ENCODE results near the gene RPL9.
"Not testable (repeated sequence)": the region's sequence is repeated elsewhere in the genome, so short reads cannot be mapped to it uniquely, and the experiment has no call there.

RPL9 gene

GRCh38 chr4:39466747-39467146, 8.0 kb upstream of the RPL9 start:
- no peak for DNase-seq (ENCODE audit: low read depth)
- no peak overlapping the region for H3K4me3 ChIP-seq (ENCODE audit: control insufficient read depth, low read depth, low read length)
- TF ChIP-seq, protein P1, sequence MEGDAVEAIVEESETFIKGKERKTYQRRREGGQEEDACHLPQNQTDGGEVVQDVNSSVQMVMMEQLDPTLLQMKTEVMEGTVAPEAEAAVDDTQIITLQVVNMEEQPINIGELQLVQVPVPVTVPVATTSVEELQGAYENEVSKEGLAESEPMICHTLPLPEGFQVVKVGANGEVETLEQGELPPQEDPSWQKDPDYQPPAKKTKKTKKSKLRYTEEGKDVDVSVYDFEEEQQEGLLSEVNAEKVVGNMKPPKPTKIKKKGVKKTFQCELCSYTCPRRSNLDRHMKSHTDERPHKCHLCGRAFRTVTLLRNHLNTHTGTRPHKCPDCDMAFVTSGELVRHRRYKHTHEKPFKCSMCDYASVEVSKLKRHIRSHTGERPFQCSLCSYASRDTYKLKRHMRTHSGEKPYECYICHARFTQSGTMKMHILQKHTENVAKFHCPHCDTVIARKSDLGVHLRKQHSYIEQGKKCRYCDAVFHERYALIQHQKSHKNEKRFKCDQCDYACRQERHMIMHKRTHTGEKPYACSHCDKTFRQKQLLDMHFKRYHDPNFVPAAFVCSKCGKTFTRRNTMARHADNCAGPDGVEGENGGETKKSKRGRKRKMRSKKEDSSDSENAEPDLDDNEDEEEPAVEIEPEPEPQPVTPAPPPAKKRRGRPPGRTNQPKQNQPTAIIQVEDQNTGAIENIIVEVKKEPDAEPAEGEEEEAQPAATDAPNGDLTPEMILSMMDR (conservative IDR thresholded peaks at IDR 0.05; ENCODE audit: control insufficient read depth, insufficient read depth, low read depth, low read length), result no peak

DNA sequence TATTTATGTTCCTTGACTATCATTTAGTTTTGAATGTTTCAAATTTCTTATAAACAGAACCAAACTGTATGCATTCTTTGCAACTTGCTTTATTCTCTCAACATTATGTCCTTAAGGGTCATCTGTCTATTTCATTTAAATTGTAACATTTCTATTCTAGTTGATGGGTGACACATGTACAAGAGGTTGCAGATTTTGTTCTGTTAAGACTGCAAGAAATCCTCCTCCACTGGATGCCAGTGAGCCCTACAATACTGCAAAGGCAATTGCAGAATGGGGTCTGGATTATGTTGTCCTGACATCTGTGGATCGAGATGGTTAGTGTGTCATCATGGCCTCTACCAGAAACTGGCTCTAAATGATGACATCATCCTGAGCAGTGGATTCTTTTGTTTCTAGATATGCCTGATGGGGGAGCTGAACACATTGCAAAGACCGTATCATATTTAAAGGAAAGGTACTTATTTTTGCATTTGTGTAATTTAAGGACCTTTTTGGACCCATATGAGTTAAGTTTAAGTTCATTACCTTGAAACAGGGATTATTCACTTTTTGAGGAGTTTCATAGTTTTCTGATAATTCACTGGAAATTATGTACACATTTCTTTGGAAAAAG, 6.3 kb upstream of the RPL9 start:
- peak; percentile 93 for DNase-seq (ENCODE audit: low read depth)
- no peak overlapping the region for H3K4me3 ChIP-seq (ENCODE audit: control insufficient read depth, low read depth, low read length)
- TF ChIP-seq, protein P1 (conservative IDR thresholded peaks at IDR 0.05; ENCODE audit: control insufficient read depth, insufficient read depth, low read depth, low read length), result peak; percentile 32

DNA sequence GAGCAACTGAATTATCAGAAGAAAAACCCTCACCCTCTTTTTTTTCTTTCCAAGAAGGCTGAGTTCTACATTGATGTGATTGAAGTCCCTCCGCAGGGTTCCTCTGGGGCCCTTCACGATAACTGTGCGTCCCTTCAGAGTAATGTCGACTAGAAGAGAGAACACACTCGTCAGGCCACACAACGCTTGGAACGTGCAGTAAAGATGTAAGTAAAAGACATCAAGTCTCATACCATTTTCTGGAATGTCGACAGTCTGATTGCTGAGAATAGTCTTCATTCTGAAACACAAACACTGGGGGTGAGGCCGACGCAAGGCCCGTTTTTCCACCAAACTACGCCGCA, 589 bp downstream of the RPL9 start:
- not testable (repeated sequence) for DNase-seq (ENCODE audit: low read depth)
- peak overlapping the region; percentile 82 for H3K4me3 ChIP-seq (ENCODE audit: control insufficient read depth, low read depth, low read length)

DNA sequence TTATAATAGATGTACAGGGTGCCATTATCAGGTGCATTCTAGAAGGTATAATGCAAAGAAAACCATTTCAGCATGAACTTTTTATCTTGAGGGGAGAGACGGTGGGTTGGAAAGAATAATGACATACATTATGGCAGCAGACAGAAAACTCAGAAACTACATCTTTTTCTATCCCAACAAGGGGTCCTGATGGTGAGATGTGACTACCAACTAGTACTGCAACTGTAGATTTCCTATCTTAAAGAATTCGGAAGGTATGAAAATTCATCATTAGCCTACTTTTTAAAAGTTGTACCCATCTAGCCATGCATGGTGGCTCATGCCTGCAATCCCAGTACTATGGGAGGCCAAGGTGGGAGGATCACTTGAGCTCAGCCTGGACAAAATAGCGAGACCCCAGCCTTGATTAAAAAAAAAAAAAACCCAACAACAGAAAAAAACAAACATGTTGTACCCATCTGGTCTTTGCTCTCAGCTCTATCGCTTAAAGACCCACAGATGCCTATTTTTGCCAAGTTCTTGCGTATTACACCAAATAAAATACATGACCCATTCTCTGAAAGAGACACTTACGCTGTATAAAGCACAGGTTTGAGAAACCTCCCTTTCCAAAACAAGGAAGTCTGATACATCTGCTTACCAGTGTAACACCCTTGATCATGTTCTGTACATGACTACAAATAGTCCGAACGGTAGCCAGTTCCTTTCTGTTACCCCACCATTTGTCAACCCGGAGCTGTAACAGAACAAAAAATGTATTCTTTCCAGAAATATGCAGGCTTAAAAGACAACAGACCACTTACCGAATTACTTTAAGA, 1.6 kb downstream of the RPL9 start:
- H3K4me3 ChIP-seq (ENCODE audit: control insufficient read depth, low read depth, low read length), result peak overlapping the region; percentile 82
- DNase-seq (ENCODE audit: low read depth), result no peak
- TF ChIP-seq, protein P1 (conservative IDR thresholded peaks at IDR 0.05; ENCODE audit: control insufficient read depth, insufficient read depth, low read depth, low read length), result no peak

DNA sequence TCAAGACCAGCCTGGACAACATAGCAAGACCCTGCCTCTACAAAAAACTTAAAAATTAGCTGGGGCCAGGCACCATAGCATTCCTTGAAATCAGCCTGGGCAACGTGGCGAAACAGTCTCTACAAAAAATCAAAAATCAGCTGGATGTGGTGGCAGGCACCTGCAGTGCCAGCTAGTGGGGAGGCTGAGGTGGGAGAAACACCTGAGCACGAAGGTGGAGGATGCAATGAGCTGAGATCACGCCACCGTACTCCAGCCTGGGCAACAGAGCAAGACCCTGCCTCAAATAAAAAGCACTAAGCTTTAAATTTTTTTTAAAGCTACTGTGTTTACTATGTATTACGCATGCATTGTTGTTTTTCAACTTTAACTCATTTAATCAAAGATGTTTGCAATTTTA, 3.2 kb downstream of the RPL9 start:
- no peak overlapping the region for H3K4me3 ChIP-seq (ENCODE audit: control insufficient read depth, low read depth, low read length)
- TF ChIP-seq, protein P1 (conservative IDR thresholded peaks at IDR 0.05; ENCODE audit: control insufficient read depth, insufficient read depth, low read depth, low read length), result no peak
- no peak for DNase-seq (ENCODE audit: low read depth)

DNA sequence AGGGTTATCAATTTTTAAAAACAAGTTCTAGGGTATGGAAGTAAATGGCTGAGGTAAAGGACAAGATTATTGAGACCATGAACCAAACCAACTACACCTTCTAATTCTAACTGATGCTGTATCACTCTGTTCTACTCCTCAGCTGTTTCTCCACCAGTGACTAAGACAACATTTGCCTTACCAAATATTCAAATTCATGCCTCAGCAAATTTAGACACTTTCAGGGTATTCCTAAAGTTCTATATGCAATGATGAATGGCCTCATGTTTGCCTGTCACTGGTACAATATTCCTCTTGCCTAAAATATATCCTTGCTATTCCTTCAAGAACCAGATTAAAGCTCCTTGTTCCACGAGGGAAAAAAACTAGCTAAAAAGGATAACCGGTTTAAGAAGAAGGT, 5.0 kb downstream of the RPL9 start:
- TF ChIP-seq, protein P1 (conservative IDR thresholded peaks at IDR 0.05; ENCODE audit: control insufficient read depth, insufficient read depth, low read depth, low read length), result no peak
- DNase-seq (ENCODE audit: low read depth), result no peak
- H3K4me3 ChIP-seq (ENCODE audit: control insufficient read depth, low read depth, low read length), result no peak overlapping the region

DNA sequence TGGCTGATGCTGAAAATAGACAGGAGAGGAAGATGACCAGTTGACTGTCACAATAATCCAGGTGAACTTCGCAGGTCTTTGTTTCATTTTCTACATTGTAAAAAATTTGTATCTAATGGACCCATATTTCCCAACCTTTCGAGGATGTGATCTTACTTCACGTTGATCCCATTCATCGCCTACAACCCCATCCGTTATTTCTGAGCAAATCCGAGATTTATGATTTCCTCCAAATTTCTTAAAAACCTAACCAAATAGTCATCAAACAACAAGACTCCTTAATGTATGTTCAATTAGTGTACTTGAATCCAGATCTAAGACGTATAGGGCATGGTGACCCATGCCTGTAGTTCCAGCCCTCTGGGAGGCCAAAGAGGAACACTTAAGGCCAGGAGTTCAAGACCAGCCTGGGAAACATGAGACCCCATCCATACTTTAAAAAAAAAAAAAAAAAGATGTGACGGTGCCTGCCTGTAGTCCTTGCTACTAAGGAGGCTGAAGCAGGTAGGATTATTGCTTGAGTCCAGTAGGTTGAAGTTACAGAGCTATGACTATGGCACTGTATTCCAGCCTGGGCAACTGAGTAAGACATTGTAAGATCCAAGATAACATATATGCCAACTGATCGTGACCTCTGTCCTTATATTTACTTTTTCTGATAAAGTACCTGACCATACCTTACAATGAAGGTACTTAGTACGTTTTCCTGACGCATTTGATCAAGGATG, 5.7 kb downstream of the RPL9 start:
- no peak overlapping the region for H3K4me3 ChIP-seq (ENCODE audit: control insufficient read depth, low read depth, low read length)
- TF ChIP-seq, protein P1 (conservative IDR thresholded peaks at IDR 0.05; ENCODE audit: control insufficient read depth, insufficient read depth, low read depth, low read length), result no peak
- no peak for DNase-seq (ENCODE audit: low read depth)
